GOT3 (cell line): ENCODE measurements around the gene HAAO.
"Not testable (repeated sequence)": the region's sequence is repeated elsewhere in the genome, so short reads cannot be mapped to it uniquely, and the experiment has no call there.

Experiments
- DNase-seq: peaks from one replicate; lab custom pipeline; 2025; ENCODE audit warnings: mixed read lengths; lab: John Stamatoyannopoulos, UW

The HAAO gene

DNA sequence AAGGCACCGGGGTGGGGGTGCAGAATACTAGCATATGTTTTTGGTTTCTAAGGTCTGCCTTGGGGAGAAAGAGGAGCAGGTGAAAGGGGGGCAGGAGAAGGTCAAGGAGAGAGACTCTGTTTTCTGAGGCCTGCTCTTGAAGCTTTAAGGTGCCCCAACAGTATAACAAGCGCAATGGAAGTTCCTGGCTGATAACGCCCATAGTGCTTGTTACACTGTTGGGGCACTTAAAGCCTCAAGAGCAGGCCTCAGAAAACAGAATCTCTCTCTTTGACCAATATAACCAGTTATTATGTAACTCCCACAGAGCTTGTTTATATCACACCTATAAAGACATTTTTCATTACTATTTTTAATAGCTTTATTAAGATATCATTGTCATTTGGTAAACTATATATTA is 45.0 kb downstream of the HAAO start:
- DNase-seq: no peak

DNA sequence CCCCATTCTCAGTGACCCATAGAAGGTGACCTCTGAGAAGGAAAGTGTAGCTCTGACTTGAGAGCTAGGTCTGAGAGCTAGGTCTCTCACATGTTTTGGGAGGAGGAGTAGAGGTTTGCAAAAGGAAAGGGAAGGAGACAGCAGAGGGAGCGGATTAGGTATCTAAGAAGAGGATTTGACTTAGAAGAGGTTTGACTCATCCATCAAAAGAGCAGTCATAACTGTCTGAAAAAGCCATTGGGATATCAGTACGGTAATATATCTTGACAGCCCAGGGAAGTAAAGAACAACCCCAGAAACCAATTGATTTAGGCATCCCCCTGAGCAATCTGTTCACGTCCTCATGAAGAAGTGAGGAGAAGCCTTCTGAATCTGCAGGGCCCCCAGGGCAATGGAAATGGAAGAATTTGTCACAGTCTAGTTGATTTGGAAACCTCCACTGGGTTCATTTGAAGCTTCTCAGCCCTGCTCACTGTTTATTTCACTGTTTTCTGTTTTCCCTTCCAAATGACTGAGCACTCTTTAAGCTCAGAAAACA is 47.8 kb downstream of the HAAO start:
- no peak for DNase-seq

DNA sequence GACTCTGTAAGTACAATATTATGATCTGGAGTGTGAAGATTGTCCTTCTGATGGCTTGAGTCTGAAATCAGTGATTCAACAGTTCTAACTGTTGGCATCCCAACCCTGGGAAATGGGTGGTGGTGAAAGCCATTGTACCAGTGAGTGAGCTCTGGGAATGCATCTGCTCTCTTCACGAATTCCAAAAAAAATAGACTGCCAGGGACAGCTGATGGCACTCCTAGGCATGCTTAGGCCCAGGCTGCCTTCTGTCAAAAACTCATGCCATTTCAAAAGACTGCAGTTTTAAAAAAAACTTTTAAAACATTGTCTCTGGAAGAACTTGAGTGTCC is 48.8 kb downstream of the HAAO start:
- DNase-seq: no peak

DNA sequence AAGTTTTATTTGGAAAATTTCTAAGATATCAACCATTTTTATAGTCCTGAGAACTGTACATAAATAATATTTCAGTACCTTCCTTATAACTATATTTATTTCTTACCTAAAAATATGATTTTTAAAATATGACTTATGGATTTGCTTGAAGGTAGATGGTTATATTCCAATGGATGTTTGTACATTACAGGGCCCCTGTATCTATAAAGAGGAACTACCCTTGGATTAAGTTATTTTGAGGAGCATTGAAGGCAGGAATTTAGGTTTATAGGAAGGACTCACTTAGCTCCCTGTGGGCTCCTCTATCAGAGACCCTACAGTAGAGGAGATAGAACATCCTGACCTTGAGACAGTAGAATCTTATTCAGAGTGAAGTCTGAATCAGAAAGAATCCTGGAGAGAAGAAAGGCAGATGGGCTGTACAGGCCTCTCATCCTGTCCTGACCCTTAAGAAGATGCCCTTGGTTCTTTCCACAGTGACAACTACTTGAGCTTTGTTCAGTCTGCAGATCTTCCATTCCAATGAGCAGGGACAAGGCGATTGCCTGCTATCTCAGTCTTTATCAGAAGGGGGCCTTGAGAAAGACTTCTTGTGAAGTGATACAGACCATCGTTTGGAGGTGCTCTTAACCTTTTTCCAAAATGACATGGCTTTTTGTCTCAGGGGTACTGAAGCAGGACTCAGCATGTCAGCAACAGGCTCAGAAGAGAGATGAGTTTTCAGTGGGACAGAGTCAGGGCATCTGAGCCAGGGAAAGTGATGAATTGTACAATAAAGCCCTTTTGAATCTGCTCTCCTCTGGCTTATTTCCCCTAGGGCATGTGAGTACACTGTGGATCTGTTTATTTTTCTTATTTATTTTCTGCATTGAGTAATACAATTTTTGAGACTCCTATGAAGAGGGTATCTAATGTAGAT is 49.4 kb downstream of the HAAO start:
- DNase-seq: no peak

DNA sequence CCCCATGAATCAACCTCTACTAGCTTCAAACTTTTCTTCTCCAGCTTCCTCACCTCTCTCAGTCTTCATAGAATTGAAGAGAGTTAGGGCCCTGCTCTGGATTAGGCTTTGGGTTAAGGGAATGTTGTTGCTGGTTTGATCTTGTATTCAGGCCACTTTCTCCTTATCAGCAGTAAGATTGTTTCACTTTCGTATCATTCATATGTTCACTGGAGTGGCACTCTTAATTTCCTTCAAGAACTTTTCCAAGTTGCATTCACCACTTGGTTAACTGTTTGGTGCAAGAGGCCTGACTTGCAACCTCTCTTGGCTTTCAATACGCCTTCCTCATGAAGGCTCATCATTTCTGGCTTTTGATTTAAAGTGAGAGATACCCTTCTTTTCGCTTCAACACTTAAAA is 51.2 kb downstream of the HAAO start:
- DNase-seq: no peak

DNA sequence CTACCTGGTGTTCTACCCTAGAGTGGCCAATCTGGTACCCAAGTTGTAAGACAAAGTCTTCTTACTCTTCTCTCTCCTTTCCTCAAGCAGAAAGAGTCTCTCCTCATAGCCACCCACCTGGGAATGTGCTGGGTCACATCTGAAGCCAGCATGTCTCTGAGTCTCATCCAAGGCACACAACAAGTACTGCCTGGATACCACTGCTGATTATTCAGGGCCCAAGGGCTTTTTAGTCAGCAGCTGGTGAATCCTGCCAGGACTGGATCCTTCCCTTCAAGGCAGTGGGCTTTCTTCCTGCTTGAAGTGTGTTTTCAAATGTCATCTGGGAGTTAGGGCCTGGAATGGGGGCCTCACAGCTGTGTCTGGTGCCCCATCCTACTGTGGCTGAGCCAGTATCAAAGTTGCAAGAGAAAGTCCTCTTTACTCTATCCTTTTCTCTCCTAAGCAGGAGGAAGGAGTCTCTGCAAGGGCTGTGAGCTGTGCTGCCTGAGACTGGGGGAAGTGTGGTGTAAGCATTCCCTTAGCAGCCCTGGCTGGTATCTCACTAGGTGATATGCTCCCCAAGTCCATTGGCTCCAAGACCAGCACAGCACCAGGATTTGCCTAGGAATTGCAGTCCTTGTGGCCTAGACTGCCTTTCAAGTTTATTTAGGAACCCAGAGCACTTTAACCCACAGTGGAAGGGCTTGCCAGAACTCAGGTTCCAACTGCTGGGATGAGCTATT is 55.6 kb downstream of the HAAO start:
- no peak for DNase-seq

DNA sequence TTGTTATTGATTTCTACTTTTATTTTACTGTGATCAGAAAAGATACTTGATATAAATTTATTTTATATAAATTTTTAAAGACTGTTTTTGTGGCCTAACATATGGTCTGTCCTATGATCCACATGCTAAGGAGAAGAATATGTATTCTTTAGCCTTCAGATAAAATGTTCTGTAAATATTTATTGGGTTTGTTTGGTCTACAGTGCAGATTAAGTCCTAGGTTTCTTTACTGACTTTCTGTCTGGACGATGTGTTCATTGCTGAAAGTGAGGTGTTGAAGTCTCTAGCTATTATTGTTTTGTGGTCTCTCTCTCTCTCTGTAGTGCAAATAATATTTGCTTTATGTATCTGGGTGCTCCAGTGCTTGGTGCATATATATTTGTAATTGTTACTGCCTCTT is 58.5 kb downstream of the HAAO start:
- DNase-seq: no peak

DNA sequence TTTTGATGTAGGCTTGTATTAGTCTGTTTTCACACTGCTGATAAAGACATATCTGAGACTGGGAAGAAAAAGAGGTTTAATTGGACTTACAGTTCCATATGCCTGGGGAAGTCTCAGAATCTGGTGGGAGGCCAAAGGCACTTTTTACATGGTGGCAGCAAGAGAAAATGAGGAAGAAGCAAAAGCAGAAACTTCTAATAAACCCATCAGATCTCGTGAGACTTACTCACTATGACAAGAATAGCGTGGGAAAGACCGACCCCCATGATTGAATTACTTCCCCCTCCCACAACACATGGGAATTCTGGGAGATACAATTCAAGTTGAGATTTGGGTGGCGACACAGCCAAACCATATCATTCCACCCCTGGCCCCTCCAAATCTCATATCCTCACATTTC is 61.1 kb downstream of the HAAO start:
- not testable (repeated sequence) for DNase-seq

DNA sequence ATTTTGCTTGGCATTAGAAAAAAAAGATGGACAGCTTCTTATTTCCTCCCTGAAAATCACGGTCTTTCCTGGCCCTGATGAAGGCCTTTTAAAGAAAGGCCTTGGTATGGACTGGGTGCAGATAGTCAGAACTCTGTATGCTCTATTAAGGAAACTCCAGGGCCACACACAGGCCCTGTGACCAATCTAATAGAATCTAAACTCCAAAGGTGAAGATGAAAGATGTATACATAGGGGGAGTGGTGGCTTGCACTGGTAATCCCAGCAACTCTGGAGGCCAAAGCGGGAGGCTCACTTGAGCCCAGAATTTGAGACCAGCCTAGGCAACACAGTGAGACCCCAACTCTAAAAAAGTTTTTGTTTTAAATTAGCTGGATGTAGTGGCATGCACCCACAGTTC is 65.7 kb downstream of the HAAO start:
- no peak for DNase-seq

DNA sequence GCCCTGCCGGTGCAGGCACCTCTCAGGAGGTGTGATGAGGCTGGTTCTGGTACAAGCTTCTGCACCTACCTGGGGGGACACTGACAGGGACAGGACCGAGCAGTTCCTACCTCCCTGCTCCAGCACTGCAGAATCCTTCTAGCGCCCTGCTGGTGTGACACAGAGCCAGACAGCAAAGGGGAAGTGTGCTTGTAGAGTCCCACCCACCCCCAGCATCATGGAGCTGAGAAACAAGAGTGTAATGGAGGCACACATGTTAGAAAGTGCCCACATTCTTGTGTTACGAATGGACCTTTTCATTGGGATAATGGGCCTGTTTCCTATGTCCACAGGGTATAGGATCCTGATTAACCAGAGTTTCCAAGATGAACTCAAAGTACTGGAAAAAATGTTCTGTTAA is 66.7 kb downstream of the HAAO start:
- DNase-seq: no peak

DNA sequence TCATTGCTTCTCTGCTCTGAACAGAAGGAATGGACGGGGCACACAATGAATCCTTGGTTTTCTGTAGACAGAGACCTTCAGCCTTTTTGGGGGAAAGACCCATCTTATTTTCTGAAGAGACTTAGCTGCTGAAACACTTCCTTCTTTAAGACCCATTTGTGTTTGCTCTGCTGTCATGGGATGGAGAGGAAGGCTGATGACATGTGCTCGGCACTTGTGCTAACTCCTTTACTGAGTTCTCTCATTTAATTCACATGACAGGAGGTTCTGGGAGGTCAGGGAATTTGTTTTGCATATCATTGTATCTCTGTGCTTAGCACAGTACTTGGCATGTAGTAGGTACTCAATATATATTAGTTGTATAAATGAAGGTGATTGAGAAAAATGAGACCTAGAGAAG is 67.5 kb downstream of the HAAO start:
- no peak for DNase-seq

DNA sequence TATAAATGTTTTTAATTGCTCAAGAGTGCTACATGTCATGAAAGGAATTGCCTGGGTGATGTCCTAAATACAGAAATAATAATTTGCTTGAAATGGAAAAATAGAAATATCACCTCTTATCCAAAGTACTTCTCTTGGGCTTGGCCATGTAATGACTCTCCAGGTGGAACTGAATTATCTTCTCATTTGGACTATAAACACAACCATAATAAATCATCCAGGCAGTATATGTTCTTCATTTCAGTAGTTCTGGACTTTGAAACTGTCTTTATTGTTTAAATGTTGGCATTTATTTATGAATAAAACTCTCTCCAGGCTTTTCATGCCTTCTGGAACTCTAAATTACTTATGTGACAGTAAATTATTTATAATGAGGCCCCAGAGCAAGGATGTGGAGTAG is 68.9 kb downstream of the HAAO start:
- DNase-seq: no peak

DNA sequence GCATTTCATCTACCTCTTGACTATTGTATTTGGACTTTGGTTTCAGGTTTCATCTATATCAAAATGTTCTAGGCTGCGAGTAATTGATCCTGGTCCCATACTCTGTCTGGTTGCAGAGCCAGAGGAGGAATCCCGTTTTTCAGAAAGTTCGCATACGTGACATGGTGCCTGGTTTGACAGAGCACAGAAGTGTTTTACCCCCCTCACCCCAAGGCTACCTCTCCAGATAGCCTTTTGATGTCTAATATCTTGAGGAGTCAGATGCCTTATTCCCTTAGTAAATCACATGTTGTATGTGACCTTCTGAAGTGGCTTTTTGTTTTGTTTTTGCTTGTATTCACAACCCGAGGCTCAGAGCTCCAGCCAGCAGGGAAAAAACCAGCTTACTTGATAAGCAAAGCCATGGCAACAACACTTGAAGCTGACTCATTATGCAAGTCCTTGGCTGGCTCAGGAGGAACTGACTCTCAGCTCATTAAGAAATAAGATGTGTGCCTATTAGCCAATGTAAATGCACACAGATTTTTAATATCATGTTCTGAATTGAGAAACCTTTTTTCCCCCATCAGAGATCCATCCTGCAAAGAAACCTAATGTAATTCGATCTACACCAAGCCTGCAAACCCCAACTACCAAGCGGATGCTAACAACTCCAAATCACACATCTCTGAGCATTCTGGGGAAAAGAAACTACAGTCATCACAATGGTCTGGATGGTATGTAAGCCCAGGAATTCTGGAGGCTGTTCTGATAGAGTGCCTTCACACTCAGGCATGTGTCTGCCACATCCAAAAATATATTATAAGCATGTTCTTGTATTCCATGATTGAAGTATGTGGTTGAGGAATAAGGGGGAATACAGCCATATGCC is 69.8 kb downstream of the HAAO start:
- no peak for DNase-seq

DNA sequence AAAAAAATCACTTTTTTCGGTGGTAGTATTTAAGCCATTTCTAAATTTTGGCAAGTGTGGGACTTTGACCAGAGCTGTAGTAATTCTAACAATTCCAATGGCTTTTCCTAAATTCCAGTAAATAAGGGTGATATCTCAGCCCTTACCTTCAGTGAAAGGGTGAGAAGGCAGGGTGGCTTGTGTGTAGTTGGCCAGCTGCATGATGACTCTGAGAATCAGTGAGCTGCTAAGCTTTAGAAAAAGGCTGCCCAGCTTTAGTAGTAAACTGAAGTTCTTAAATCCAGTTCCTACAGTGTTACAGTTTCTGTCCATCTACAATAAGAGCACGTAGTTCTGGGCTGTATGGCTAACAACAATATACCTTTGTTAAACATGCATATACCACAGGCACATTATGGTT is 70.5 kb downstream of the HAAO start:
- no peak for DNase-seq
